CD14-positive monocyte (primary cell): ENCODE results near the gene APOE. TPM values are rescaled to one million over a fixed set of nuclear protein-coding genes. Genes with fewer than 3 reads are reported as not detected.

Experiments
- DNase-seq, 3 donors: peaks; one replicate each; pipeline ENCODE4 v3.0.0-alpha.2; 2011 to 2022
- H2AFZ ChIP-seq: 2 replicates; pipeline ENCODE4 v1.6.0; 2012; ENCODE audit warnings: mild to moderate bottlenecking, low read depth, low read length, inconsistent platforms; ENCODE audit not compliant: insufficient read depth, poor library complexity, severe bottlenecking
- H3K27ac ChIP-seq, 2 donors: 1 replicate in 1 of 2; 2 replicates in 1 of 2; pipeline ENCODE4 v1.5.1; 2012 to 2013; ENCODE audit warnings: low read length in 2 of 2, control low read depth in 1 of 2, inconsistent platforms in 1 of 2, low read depth in 1 of 2, mild to moderate bottlenecking in 1 of 2
- H3K27me3 ChIP-seq, 2 donors: one replicate each; pipeline versions ENCODE4 v1.6.0 to v1.6.1; 2011 to 2013; ENCODE audit warnings: low read length in 2 of 2; ENCODE audit not compliant: control insufficient read depth in 2 of 2, insufficient read depth in 2 of 2
- H3K36me3 ChIP-seq, 2 donors: replicated peaks in 1 of 2; 1 replicate in 1 of 2; 2 replicates in 1 of 2; pipeline versions ENCODE4 v1.5.1 to v1.6.1; 2012 to 2013; ENCODE audit warnings: low read length in 2 of 2, control low read depth in 1 of 2, inconsistent platforms in 1 of 2, mild to moderate bottlenecking in 1 of 2; ENCODE audit not compliant: insufficient read depth in 2 of 2, control insufficient read depth in 1 of 2
- H3K4me1 ChIP-seq, 2 donors: 1 replicate in 1 of 2; 2 replicates in 1 of 2; pipeline versions ENCODE4 v1.5.1 to v1.6.1; 2012 to 2013; ENCODE audit warnings: low read length in 2 of 2, control low read depth in 1 of 2, inconsistent platforms in 1 of 2, mild to moderate bottlenecking in 1 of 2, moderate library complexity in 1 of 2; ENCODE audit not compliant: insufficient read depth in 2 of 2, control insufficient read depth in 1 of 2
- H3K4me2 ChIP-seq: replicated peaks from 2 replicates; pipeline ENCODE3; 2012; ENCODE audit warnings: low read length, moderate library complexity, mild to moderate bottlenecking; ENCODE audit not compliant: poor library complexity, severe bottlenecking; ENCODE audit errors: extremely low read depth
- H3K4me3 ChIP-seq, 3 experiments: fragments of 200-600 bp in 1 of 3; sonication (generic) in 1 of 3; replicated peaks in 1 of 3; 1 replicate in 2 of 3; 2 replicates in 1 of 3; pipeline ENCODE4 v1.5.1; 2011 to 2013; ENCODE audit warnings: low read length in 3 of 3, mild to moderate bottlenecking in 3 of 3, control low read depth in 2 of 3, low read depth in 2 of 3, inconsistent platforms in 1 of 3, moderate library complexity in 1 of 3
- H3K79me2 ChIP-seq: 2 replicates; pipeline ENCODE4 v1.6.0; 2012; ENCODE audit warnings: mild to moderate bottlenecking, control low read depth, inconsistent platforms, low read length, moderate library complexity; ENCODE audit not compliant: insufficient read depth
- H3K9ac ChIP-seq: 2 replicates; pipeline ENCODE4 v1.6.0; 2017; ENCODE audit warnings: low read length, mild to moderate bottlenecking; ENCODE audit not compliant: insufficient read depth, poor library complexity, severe bottlenecking
- H3K9me3 ChIP-seq, 2 donors: replicated peaks in 1 of 2; 1 replicate in 1 of 2; 2 replicates in 1 of 2; pipeline versions ENCODE4 v1.5.1 to v1.6.1; 2012 to 2013; ENCODE audit warnings: low read length in 2 of 2, control low read depth in 1 of 2; ENCODE audit not compliant: control insufficient read depth in 1 of 2, insufficient read depth in 1 of 2
- H4K20me1 ChIP-seq: 2 replicates; pipeline ENCODE4 v1.6.0; 2012; ENCODE audit warnings: mild to moderate bottlenecking, low read length, control low read depth, moderate library complexity; ENCODE audit not compliant: insufficient read depth
- H3K27ac Mint-ChIP-seq, 7 donors: one replicate each; pipeline ENCODE4 v1.8.0; 2020; ENCODE audit warnings: mild to moderate bottlenecking in 7 of 7, mixed read lengths in 7 of 7, moderate library complexity in 6 of 7, inconsistent platforms in 2 of 7
- H3K27me3 Mint-ChIP-seq, 3 donors: one replicate each; pipeline ENCODE4 v1.8.0; 2021 to 2022; ENCODE audit warnings: low read depth in 3 of 3, mild to moderate bottlenecking in 3 of 3, mixed read lengths in 3 of 3, moderate library complexity in 3 of 3, inconsistent platforms in 1 of 3
- H3K36me3 Mint-ChIP-seq, 2 donors: one replicate each; pipeline ENCODE4 v1.8.0; 2020; ENCODE audit warnings: mixed read lengths in 2 of 2, inconsistent platforms in 1 of 2, mild to moderate bottlenecking in 1 of 2
- H3K4me1 Mint-ChIP-seq: one replicate; pipeline ENCODE4 v1.8.0; 2020; ENCODE audit warnings: mild to moderate bottlenecking, mixed read lengths
- H3K4me3 Mint-ChIP-seq, 2 donors: one replicate each; pipeline ENCODE4 v1.8.0; 2020; ENCODE audit warnings: mild to moderate bottlenecking in 2 of 2, mixed read lengths in 2 of 2, moderate library complexity in 1 of 2
- H3K9me3 Mint-ChIP-seq, 7 donors: one replicate each; pipeline ENCODE4 v1.8.0; 2020 to 2022; ENCODE audit warnings: mixed read lengths in 7 of 7, mild to moderate bottlenecking in 6 of 7, moderate library complexity in 6 of 7, inconsistent platforms in 2 of 7
- WGBS: methylation state at CpG from one replicate; pipeline ENCODE4 v1.1.5; 2013; ENCODE audit warnings: missing lambda C conversion rate; ENCODE audit not compliant: insufficient coverage; 5-methylcytosine and 5-hydroxymethylcytosine counted together
- intact Hi-C, 2 donors: fragments of 100-400 bp; cut with micrococcal nuclease; formaldehyde crosslinking; loops; one replicate each; pipeline versions ENCODE4 v1.15.0 to v1.15.1; 2023
- polyA plus RNA-seq, 3 donors: library from polyadenylated mRNA; depleted of rRNA in 1 of 3; unstranded in 2 of 3; stranded (reverse) in 1 of 3; fragments of 300-500 nt in 2 of 3; fragments of >200 nt in 1 of 3; fragmentation: Illumina TruSeq in 2 of 3; gene quantifications; 1 replicate in 2 of 3; 2 replicates in 1 of 3; pipeline ENCODE4 v1.2.3, GENCODE V29; 2012 to 2021
- TF ChIP-seq, protein P1 (sequence below): fragments of 200-600 bp; IDR thresholded peaks from one replicate; pipeline ENCODE4 v1.8.0; 2022; ENCODE audit warnings: antibody characterized with exemption, mild to moderate bottlenecking

Gene APOE
- polyA plus RNA-seq, 3 donors: 0.30 to 1.0 TPM; not detected in 1

DNA sequence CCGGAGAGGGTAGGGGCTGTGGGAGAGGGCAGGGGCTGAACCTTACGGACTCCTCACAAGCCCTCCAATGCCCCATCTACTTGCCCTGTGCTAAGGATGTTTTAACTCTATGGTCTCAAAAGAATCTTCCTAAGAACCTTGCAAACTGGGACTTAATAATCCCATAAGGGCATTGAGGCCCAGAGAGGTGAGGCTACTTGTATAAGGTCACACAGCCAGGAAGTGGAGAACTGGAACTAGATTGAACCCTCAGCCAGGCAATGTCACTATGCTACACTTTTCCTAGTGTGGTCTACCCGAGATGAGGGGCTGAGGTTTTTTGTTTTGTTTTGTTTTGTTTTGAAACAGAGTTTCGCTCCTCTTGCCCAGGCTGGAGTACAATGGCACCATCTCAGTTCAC is 25.9 kb downstream of the APOE start:
- H3K36me3 Mint-ChIP-seq: no peaks in the 10 kb centered on the region

DNA sequence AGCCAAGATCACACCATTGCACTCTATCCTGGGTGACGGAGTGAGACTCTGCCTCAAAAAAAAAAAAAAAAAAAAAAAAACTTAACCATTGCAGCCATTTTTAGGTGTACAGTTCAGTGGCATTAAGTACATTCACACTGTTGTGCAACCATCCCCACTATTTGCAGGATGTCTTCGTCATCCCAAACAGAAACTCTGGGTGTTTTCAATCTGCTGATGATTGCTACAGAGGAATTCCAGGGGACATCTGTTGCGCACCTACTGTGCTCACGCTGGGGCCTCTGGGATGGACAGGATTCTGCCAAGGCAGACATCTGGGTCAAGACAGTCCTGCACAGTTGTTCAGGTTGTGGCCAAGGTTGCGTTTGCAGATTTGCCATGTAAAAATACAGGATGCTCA is 34.1 kb downstream of the APOE start:
- Mint-ChIP-seq H3K36me3 (no peaks in the 10 kb centered on the region), H3K4me1 (peaks cover 13% of the 10 kb centered on the region), H3K9me3 (no peaks in the 10 kb centered on the region), H3K27ac (no peak overlapping the region), H3K27me3 (peaks cover 2 to 5% (median 3%) of the 10 kb centered on the region in 3 donors), H3K4me3 (no peak overlapping the region)
- no peaks in the 10 kb centered on the region for H3K9me3 ChIP-seq
- no peaks in the 10 kb centered on the region for H3K27me3 ChIP-seq
- no peaks in the 10 kb centered on the region for H3K79me2 ChIP-seq
- H2AFZ ChIP-seq: no peak overlapping the region
- no peaks in the 10 kb centered on the region for H4K20me1 ChIP-seq
- H3K4me1 ChIP-seq: peaks cover 9 to 10% of the 10 kb centered on the region in 2 donors
- 27% methylated on average over 3 of the region's 5 CpGs for WGBS
- no peak overlapping the region for H3K9ac ChIP-seq
- DNase-seq: peak in 1 of 3 donors; percentile 37
- no peaks in the 10 kb centered on the region for H3K36me3 ChIP-seq
- H3K4me2 ChIP-seq: no peak overlapping the region
- TF ChIP-seq, protein P1, sequence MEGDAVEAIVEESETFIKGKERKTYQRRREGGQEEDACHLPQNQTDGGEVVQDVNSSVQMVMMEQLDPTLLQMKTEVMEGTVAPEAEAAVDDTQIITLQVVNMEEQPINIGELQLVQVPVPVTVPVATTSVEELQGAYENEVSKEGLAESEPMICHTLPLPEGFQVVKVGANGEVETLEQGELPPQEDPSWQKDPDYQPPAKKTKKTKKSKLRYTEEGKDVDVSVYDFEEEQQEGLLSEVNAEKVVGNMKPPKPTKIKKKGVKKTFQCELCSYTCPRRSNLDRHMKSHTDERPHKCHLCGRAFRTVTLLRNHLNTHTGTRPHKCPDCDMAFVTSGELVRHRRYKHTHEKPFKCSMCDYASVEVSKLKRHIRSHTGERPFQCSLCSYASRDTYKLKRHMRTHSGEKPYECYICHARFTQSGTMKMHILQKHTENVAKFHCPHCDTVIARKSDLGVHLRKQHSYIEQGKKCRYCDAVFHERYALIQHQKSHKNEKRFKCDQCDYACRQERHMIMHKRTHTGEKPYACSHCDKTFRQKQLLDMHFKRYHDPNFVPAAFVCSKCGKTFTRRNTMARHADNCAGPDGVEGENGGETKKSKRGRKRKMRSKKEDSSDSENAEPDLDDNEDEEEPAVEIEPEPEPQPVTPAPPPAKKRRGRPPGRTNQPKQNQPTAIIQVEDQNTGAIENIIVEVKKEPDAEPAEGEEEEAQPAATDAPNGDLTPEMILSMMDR: no peak
- H3K27ac ChIP-seq: no peak overlapping the region
- intact Hi-C loops: no loop called here
- H3K4me3 ChIP-seq: no peak overlapping the region

More for the DNA sequence above, 25.9 kb downstream of the APOE start:
- Histone ChIP-seq H3K27ac (no peak overlapping the region), H3K79me2 (no peaks in the 10 kb centered on the region), H2AFZ (no peak overlapping the region), H3K4me3 (no peak overlapping the region), H3K27me3 (no peaks in the 10 kb centered on the region), H3K9me3 (no peaks in the 10 kb centered on the region), H3K4me1 (peaks cover 8 to 9% of the 10 kb centered on the region in 2 donors), H4K20me1 (no peaks in the 10 kb centered on the region), H3K36me3 (no peaks in the 10 kb centered on the region), H3K9ac (no peak overlapping the region), H3K4me2 (no peak overlapping the region)
- intact Hi-C loops: no loop called here
- H3K4me3 Mint-ChIP-seq: no peak overlapping the region
- no peak for DNase-seq
- no peak overlapping the region for H3K27ac Mint-ChIP-seq
- WGBS: no CpG with 5 or more reads among the region's 4 CpGs
- H3K9me3 Mint-ChIP-seq: no peaks in the 10 kb centered on the region
- H3K4me1 Mint-ChIP-seq: peaks cover 11% of the 10 kb centered on the region
- H3K27me3 Mint-ChIP-seq: peaks cover 3 to 4% (median 3%) of the 10 kb centered on the region in 3 donors
- TF ChIP-seq, protein P1: no peak
